ENCODE data around the gene ASGR1. TPM values are rescaled to one million over a fixed set of nuclear protein-coding genes. Genes with fewer than 3 reads are reported as not detected.

The ASGR1 gene
- total RNA-seq, 2 experiments from 2014 or later: 0.64 to 0.85 TPM

DNA sequence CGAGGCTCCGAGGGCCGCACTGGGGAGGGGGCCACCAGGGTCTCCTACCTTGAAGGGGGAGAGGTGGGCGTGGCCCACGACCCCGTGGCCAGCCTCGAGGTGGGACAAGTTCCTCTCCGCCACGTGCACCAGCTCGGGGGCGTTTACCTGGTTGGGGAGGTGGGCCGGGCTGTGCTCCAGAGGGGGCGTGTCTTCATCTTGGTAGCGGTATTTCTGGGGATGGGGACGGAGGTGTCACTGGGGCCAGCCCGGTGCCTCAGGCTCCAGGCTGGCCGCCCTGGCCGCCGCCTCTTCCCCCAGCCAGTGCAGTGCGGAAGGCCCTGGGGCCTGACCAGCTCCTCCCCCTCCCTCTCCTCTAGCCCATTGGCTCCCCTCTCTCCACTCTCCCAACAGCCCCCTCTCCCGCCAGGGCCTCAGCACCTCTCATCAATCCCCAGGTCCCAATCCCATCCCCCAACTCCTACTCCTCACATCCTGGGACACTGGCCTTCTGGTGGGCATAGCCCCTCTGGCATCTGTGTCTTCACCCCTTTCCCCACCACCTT, 28.9 kb upstream of the ASGR1 start:
- Mint-ChIP-seq H3K9me3 (no peaks in the 10 kb centered on the region), H3K27me3 (peaks cover 5% of the 10 kb centered on the region), H3K4me3 (no peak overlapping the region), H3K4me1 (ENCODE audit: low read depth) (peaks cover 43% of the 10 kb centered on the region), H3K27ac (peak overlapping the region; percentile 43), H3K36me3 (ENCODE audit: low read depth) (peaks cover 8% of the 10 kb centered on the region)
- Histone ChIP-seq H3K27me3 (ENCODE audit: control insufficient read depth in 1 of 2, insufficient read depth in 2 of 2, low read length in 2 of 2) (no peaks in the 10 kb centered on the region), H3K36me3 (ENCODE audit: insufficient read depth, low read length) (peaks cover 2% of the 10 kb centered on the region), H3K4me1 (ENCODE audit: insufficient read depth, low read length) (peaks cover 40% of the 10 kb centered on the region), H3K9me3 (ENCODE audit: control insufficient read depth in 1 of 2, insufficient read depth in 1 of 2, low read length in 2 of 2) (no peaks in the 10 kb centered on the region), H3K27ac (ENCODE audit: low read depth in 1 of 2, low read length in 2 of 2) (no peak overlapping the region), H3K4me3 (ENCODE audit: low read length) (no peak overlapping the region)
- ChIA-PET CTCF (no interaction called here), POLR2A (no interaction called here)
- intact Hi-C loops (cut with DNase I, micrococcal nuclease): no loop called here
- TF ChIP-seq, protein P1, sequence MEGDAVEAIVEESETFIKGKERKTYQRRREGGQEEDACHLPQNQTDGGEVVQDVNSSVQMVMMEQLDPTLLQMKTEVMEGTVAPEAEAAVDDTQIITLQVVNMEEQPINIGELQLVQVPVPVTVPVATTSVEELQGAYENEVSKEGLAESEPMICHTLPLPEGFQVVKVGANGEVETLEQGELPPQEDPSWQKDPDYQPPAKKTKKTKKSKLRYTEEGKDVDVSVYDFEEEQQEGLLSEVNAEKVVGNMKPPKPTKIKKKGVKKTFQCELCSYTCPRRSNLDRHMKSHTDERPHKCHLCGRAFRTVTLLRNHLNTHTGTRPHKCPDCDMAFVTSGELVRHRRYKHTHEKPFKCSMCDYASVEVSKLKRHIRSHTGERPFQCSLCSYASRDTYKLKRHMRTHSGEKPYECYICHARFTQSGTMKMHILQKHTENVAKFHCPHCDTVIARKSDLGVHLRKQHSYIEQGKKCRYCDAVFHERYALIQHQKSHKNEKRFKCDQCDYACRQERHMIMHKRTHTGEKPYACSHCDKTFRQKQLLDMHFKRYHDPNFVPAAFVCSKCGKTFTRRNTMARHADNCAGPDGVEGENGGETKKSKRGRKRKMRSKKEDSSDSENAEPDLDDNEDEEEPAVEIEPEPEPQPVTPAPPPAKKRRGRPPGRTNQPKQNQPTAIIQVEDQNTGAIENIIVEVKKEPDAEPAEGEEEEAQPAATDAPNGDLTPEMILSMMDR (IDR thresholded peaks at IDR 0.05): no peak
- ATAC-seq (ENCODE audit: poor library complexity): no peak
- peak in 1 of 14 experiments; percentile 57 for DNase-seq

- Histone ChIP-seq H3K27ac (ENCODE audit: low read depth in 1 of 2, low read length in 2 of 2) (peak overlapping the region in 1 of 2 donors; percentile 86), H3K9me3 (ENCODE audit: control insufficient read depth in 1 of 2, insufficient read depth in 1 of 2, low read length in 2 of 2) (no peaks in the 10 kb centered on the region), H3K4me3 (ENCODE audit: low read length) (no peak overlapping the region), H3K36me3 (ENCODE audit: insufficient read depth, low read length) (peaks cover 2% of the 10 kb centered on the region), H3K4me1 (ENCODE audit: insufficient read depth, low read length) (peaks cover 39% of the 10 kb centered on the region), H3K27me3 (ENCODE audit: control insufficient read depth in 1 of 2, insufficient read depth in 2 of 2, low read length in 2 of 2) (no peaks in the 10 kb centered on the region)
- intact Hi-C loops (cut with DNase I, micrococcal nuclease): no loop called here
- CTCF ChIA-PET: no interaction called here
- no peak for ATAC-seq (ENCODE audit: poor library complexity)
- DNase-seq: peak in 2 of 14 experiments; percentile 42 to 61
- peak overlapping the region; percentile 87 for H3K27ac Mint-ChIP-seq
- no peaks in the 10 kb centered on the region for H3K9me3 Mint-ChIP-seq
- TF ChIP-seq, protein P1 (IDR thresholded peaks at IDR 0.05): no peak
- H3K4me1 Mint-ChIP-seq (ENCODE audit: low read depth): peaks cover 45% of the 10 kb centered on the region
- POLR2A ChIA-PET: no interaction called here
- peaks cover 5% of the 10 kb centered on the region for H3K27me3 Mint-ChIP-seq
- peaks cover 14% of the 10 kb centered on the region for H3K36me3 Mint-ChIP-seq (ENCODE audit: low read depth)
- no peak overlapping the region for H3K4me3 Mint-ChIP-seq
Measured at GRCh38 chr17:7207120-7208001, 28.2 kb upstream of the ASGR1 start.

DNA sequence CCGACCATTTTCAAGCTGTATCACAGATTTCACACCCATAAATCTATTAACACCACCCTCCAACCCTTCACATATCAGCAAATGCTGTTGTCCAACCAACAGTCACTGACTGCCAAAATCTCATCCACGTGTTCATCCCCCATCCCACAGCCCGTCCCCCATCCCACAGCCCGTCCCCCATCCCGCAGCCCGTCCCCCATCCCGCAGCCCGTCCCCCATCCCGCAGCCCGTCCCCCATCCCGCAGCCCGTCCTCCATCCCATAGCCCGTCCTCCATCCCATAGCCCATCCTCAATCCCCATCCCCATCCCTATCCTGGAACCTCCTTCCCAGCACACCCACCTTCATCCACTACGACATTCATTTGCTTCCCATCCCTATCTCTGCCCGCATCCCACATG, 26.4 kb upstream of the ASGR1 start:
- Mint-ChIP-seq H3K27me3 (no peaks in the 10 kb centered on the region), H3K9me3 (no peaks in the 10 kb centered on the region), H3K36me3 (ENCODE audit: low read depth) (peaks cover 15% of the 10 kb centered on the region), H3K4me1 (ENCODE audit: low read depth) (peaks cover 41% of the 10 kb centered on the region), H3K4me3 (peak overlapping the region; percentile 83), H3K27ac (peak overlapping the region; percentile 87)
- ChIA-PET CTCF (interaction anchor here (2.6 kb wide), 1 partner anchor 9 kb away, joined by 13 read pairs; no protein-coding TSS in a partner anchor), POLR2A (interaction anchor here (0.9 to 1.3 kb wide), 3 partner anchors 9 to 29 kb away, joined by 3 to 6 read pairs (median 4); partner anchors contain the start of genes ACADVL, DLG4 and DVL2)
- H3K4me3 ChIP-seq (ENCODE audit: low read length): peak overlapping the region; percentile 66
- peak overlapping the region; percentile 86 to 95 for H3K27ac ChIP-seq (ENCODE audit: low read depth in 1 of 2, low read length in 2 of 2)
- H3K27me3 ChIP-seq (ENCODE audit: control insufficient read depth in 1 of 2, insufficient read depth in 2 of 2, low read length in 2 of 2): no peaks in the 10 kb centered on the region
- intact Hi-C loops (cut with DNase I, micrococcal nuclease): loop anchor here (1.0 kb wide), 3 partner anchors 9 to 230 kb away; partner anchors contain the start of genes DVL2 (in 1 of the 2) and TMEM102 (in 1 of the 2)
- H3K36me3 ChIP-seq (ENCODE audit: insufficient read depth, low read length): peaks cover 2% of the 10 kb centered on the region
- no peaks in the 10 kb centered on the region for H3K9me3 ChIP-seq (ENCODE audit: control insufficient read depth in 1 of 2, insufficient read depth in 1 of 2, low read length in 2 of 2)
- DNase-seq (no peak), ATAC-seq (ENCODE audit: poor library complexity) (no peak)
- TF ChIP-seq, protein P1 (IDR thresholded peaks at IDR 0.05): no peak
- peaks cover 31% of the 10 kb centered on the region for H3K4me1 ChIP-seq (ENCODE audit: insufficient read depth, low read length)

Data from CD4-positive, alpha-beta T cell (primary cell).